ENCODE results near the gene ZFYVE28.

The ZFYVE28 gene

DNA sequence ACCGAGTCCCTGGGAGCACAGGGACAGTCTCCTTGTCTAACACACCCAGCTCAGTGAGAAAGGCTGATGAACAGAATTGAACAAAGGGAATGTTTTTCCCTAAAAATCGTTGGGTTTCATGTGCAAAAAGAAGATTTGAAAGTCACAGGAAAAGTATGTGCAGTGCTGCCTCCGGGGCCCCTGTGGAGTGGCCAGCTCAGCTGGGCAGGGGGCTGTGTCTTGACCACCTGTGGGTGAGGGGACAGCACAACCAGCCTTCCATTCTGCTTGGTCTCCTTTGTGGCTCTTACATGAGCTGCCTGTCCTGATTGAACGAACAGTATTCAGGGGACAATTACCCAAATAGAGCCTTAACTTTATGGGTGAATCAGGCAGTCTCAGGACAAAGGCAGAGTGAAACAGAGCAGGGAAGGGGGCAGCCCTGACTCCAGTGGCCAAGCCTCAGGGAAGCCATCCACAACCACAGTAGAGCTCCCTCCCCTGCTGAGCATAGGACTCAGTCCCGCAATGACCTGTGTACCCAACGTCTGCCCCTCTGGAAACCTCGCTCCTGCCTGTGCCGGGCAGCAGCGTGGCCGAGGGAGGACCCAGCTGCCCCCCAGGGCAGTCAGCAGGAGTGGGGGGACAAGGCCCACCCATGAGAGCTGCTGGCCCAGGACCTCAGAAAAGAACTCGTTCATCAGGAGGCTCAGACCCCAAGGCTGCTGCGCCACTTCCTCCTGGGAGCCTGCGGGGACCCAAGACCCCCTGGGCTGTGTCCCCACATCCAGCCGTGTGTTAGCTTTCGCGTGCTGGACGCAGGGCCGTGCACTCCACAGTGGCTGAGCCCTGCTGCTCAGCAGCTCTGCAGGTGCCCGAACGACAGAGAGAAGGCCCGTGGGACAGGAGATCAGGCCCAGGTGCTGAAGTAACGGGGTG, 96.9 kb downstream of the ZFYVE28 start:
- H3K79me2 ChIP-seq (ENCODE audit: control insufficient read depth, low read length), result no peaks in the 10 kb centered on the region
- TF ChIP-seq, protein P1, sequence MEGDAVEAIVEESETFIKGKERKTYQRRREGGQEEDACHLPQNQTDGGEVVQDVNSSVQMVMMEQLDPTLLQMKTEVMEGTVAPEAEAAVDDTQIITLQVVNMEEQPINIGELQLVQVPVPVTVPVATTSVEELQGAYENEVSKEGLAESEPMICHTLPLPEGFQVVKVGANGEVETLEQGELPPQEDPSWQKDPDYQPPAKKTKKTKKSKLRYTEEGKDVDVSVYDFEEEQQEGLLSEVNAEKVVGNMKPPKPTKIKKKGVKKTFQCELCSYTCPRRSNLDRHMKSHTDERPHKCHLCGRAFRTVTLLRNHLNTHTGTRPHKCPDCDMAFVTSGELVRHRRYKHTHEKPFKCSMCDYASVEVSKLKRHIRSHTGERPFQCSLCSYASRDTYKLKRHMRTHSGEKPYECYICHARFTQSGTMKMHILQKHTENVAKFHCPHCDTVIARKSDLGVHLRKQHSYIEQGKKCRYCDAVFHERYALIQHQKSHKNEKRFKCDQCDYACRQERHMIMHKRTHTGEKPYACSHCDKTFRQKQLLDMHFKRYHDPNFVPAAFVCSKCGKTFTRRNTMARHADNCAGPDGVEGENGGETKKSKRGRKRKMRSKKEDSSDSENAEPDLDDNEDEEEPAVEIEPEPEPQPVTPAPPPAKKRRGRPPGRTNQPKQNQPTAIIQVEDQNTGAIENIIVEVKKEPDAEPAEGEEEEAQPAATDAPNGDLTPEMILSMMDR (IDR thresholded peaks at IDR 0.05; ENCODE audit: low read depth, low read length, poor library complexity, severe bottlenecking), result no peak
- TF ChIP-seq EZH2phosphoT487 (IDR thresholded peaks at IDR 0.05; ENCODE audit: borderline replicate concordance, low read length), result no peak
- H3K27ac ChIP-seq (ENCODE audit: low read depth, low read length), result no peak overlapping the region
- H3K4me2 ChIP-seq (ENCODE audit: low read length), result no peak overlapping the region
- no peaks in the 10 kb centered on the region for H4K20me1 ChIP-seq (ENCODE audit: control insufficient read depth, insufficient read depth, low read depth, low read length)
- no peaks in the 10 kb centered on the region for H3K27me3 ChIP-seq (ENCODE audit: control insufficient read depth, low read length)
- H3F3A ChIP-seq (ENCODE audit: control insufficient read depth, insufficient read depth), result no peaks in the 10 kb centered on the region
- H3K9me2 ChIP-seq (replicated peaks; ENCODE audit: control insufficient read depth, low read length), result no peaks in the 10 kb centered on the region
- no peaks in the 10 kb centered on the region for H3K4me1 ChIP-seq (ENCODE audit: control insufficient read depth, low read length)
- H3K36me3 ChIP-seq (ENCODE audit: control insufficient read depth, low read length), result no peaks in the 10 kb centered on the region
- H3K9me3 ChIP-seq (ENCODE audit: control insufficient read depth, insufficient read depth, low read length), result no peaks in the 10 kb centered on the region
- no peak overlapping the region for H3K4me3 ChIP-seq (ENCODE audit: low read length)

DNA sequence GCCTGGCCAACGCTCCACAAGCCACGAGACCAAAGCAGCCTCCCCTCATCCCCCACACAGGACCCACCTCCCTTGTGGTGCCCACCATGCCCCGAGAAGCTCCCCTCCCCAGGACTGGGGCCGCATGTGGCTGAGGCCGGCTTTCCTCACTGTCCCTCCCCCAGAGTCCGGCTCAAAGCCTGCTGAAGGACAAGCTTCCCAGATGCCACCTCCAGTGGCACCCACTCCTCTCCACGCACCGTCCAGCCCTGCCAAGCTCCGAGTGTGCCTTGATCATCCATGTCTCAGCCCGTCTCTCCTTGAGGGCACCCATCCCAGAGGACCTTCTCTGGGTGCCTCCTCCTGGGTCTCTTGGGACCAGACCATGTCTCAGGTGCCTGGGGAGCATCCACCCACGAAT, 97.7 kb downstream of the ZFYVE28 start:
- no peaks in the 10 kb centered on the region for H3K9me2 ChIP-seq (replicated peaks; ENCODE audit: control insufficient read depth, low read length)
- no peaks in the 10 kb centered on the region for H3K36me3 ChIP-seq (ENCODE audit: control insufficient read depth, low read length)
- no peak overlapping the region for H3K27ac ChIP-seq (ENCODE audit: low read depth, low read length)
- no peak overlapping the region for H3K4me3 ChIP-seq (ENCODE audit: low read length)
- H3K79me2 ChIP-seq (ENCODE audit: control insufficient read depth, low read length), result no peaks in the 10 kb centered on the region
- H4K20me1 ChIP-seq (ENCODE audit: control insufficient read depth, insufficient read depth, low read depth, low read length), result no peaks in the 10 kb centered on the region
- no peaks in the 10 kb centered on the region for H3K4me1 ChIP-seq (ENCODE audit: control insufficient read depth, low read length)
- no peak overlapping the region for H3K4me2 ChIP-seq (ENCODE audit: low read length)
- no peaks in the 10 kb centered on the region for H3K27me3 ChIP-seq (ENCODE audit: control insufficient read depth, low read length)
- no peaks in the 10 kb centered on the region for H3K9me3 ChIP-seq (ENCODE audit: control insufficient read depth, insufficient read depth, low read length)
- no peaks in the 10 kb centered on the region for H3F3A ChIP-seq (ENCODE audit: control insufficient read depth, insufficient read depth)
- TF ChIP-seq EZH2phosphoT487 (IDR thresholded peaks at IDR 0.05; ENCODE audit: borderline replicate concordance, low read length), result no peak
- TF ChIP-seq, protein P1 (IDR thresholded peaks at IDR 0.05; ENCODE audit: low read depth, low read length, poor library complexity, severe bottlenecking), result no peak

DNA sequence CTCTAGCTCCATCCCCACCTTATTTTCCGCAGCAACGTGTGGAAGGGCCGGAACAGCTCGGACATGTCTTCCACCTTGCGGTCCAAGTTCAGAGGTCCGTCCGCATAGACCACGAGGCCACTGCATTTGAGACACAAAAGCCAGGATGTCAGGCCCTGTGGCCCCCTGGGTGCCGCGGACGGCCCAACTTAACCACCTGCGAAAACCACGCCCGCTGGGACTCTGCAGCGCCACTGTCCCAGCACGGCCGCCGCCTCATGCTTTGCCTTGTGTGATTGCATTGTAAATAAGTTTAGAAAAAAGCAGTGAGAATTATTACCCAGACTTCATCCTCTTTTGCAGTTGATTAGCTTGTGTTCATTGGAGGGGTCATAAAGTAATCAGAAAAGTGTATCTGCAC, 98.3 kb downstream of the ZFYVE28 start:
- TF ChIP-seq, protein P1 (IDR thresholded peaks at IDR 0.05; ENCODE audit: low read depth, low read length, poor library complexity, severe bottlenecking), result no peak
- TF ChIP-seq EZH2phosphoT487 (IDR thresholded peaks at IDR 0.05; ENCODE audit: borderline replicate concordance, low read length), result no peak
- Histone ChIP-seq H3K9me2 (replicated peaks; ENCODE audit: control insufficient read depth, low read length) (no peaks in the 10 kb centered on the region), H3K4me3 (ENCODE audit: low read length) (no peak overlapping the region), H3K27me3 (ENCODE audit: control insufficient read depth, low read length) (no peaks in the 10 kb centered on the region), H3K4me1 (ENCODE audit: control insufficient read depth, low read length) (no peaks in the 10 kb centered on the region), H3K9me3 (ENCODE audit: control insufficient read depth, insufficient read depth, low read length) (no peaks in the 10 kb centered on the region), H3K36me3 (ENCODE audit: control insufficient read depth, low read length) (no peaks in the 10 kb centered on the region), H3F3A (ENCODE audit: control insufficient read depth, insufficient read depth) (no peaks in the 10 kb centered on the region), H3K79me2 (ENCODE audit: control insufficient read depth, low read length) (no peaks in the 10 kb centered on the region), H3K27ac (ENCODE audit: low read depth, low read length) (no peak overlapping the region), H3K4me2 (ENCODE audit: low read length) (no peak overlapping the region), H4K20me1 (ENCODE audit: control insufficient read depth, insufficient read depth, low read depth, low read length) (no peaks in the 10 kb centered on the region)
